VCaP (cell line): Measurements from ENCODE around the gene MCFD2.

ENCODE experiments used
- H3K27ac ChIP-seq: fragments of 450-650 bp; 2 replicates; pipeline ENCODE4 v1.5.1; 2017
- CTCF ChIP-seq: fragments of 450-650 bp; conservative IDR thresholded peaks from 2 replicates; pipeline ENCODE4 v1.5.1; 2017; ENCODE audit warnings: mild to moderate bottlenecking, moderate library complexity

MCFD2 gene

GRCh38 chr2:46945671-46946070 is 30.1 kb upstream of the MCFD2 start:
- no peak for TF ChIP-seq CTCF
- no peak overlapping the region for H3K27ac ChIP-seq

DNA sequence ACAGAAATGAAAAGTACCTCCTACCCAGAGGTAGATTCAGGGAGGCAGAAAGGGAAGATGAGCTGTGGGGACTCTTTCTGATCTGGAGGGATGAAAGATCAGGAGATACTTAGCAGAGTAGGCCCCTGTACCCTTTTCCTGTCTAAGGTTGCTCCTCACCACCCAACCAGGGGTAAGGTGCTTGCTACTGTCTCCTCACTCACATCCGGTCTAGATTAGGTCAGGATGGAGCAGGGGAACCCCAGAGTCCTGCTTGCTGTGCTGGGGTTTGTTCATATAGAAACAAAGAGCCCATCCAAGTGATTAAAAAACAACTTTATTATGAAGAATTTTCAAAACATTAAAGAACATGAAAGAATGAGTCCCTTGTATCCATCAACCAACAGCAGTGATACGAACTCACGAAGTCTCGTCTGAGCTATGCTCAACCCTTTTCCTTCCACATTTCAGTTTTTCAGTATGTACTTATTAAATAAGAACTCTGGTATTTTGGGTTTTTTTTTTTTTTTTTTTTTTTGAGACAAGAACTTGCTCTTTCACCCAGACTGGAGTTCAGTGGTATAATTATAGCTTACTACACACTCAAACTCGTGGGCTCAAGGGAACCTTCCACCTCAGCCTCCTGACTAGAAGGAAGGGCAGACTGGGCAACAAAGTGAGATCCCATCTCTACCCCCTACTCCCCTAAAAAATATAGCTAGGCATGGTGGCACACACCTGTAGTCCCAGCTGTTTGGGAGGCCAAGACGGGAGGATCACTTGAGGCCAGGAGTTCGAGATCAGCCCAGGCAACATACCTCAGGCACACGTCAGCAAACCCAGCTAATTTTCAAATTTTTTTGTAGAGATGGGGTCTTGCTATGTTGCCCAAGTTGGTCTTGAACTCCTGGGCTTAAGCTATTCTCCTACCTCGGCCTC is 28.5 kb upstream of the MCFD2 start:
- H3K27ac ChIP-seq, result no peak overlapping the region
- TF ChIP-seq CTCF, result no peak

GRCh38 chr2:46942891-46943626 is 27.5 kb upstream of the MCFD2 start:
- no peak for TF ChIP-seq CTCF
- H3K27ac ChIP-seq, result no peak overlapping the region

- H3K27ac ChIP-seq, result peak overlapping the region; percentile 70
- TF ChIP-seq CTCF, result no peak
Measured at GRCh38 chr2:46942143-46942526, 26.5 kb upstream of the MCFD2 start.

- no peak for TF ChIP-seq CTCF
- peak overlapping the region; percentile 70; the same call in 1 of the 2 replicates for H3K27ac ChIP-seq
Measured at GRCh38 chr2:46939626-46940359, 24.2 kb upstream of the MCFD2 start.

DNA sequence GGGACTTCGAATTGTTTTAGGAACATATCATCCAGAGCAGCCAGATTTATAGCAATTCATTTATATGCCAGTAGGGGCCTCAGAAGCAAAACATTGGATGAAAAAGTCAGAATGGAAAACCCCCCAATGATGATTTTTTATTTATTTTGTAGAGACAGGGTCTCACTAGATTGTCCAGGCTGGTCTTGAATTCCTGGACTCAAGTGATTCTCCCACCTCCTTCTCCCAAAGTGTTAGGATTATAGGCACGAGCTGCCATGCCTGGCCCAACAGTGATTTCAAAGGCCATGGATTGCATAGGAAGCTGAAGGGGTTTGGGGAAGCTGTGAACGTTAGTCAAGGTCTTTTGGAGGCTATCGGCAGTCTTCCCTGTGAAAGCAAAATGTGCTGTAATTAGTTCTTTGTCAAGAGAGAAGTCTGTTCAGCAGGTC is 21.9 kb upstream of the MCFD2 start:
- H3K27ac ChIP-seq, result no peak overlapping the region
- peak; percentile 45 for TF ChIP-seq CTCF

DNA sequence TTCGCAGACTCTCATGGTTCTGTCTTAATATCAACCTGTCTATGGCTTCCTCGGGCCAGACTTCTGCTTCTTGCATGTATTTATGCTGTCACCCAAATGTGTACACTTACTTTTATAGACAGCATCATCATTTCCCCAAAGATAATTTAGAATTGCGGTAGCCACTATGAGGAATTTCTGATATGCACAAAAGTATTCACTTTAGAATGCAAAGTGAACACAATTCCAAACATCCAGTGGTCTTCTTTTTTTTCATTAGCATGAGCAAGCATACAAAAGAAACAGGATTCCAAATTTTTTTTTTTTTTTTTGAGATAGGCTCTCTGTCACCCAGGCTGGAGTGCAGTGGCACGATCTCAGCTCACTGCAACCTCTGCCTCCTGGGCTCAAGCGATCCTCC is 21.0 kb upstream of the MCFD2 start:
- no peak for TF ChIP-seq CTCF
- no peak overlapping the region for H3K27ac ChIP-seq
